NCI-H82 treated with DMSO at 0.1 percent for 48 hours (cell line): ENCODE data around the gene NEDD4L.

Experiments
- DNase-seq: peaks from one replicate; lab custom pipeline; 2025; ENCODE audit not compliant: unreplicated experiment; lab: John Stamatoyannopoulos, UW

NEDD4L gene

GRCh38 chr18:58088691-58089065 lies 44.7 kb downstream of the NEDD4L start:
- no peak for DNase-seq

- no peak for DNase-seq
These were observed 47.1 kb downstream of the NEDD4L start for GRCh38 chr18:58091099-58091611.

GRCh38 chr18:58093311-58093803 lies 49.3 kb downstream of the NEDD4L start:
- no peak for DNase-seq

DNA sequence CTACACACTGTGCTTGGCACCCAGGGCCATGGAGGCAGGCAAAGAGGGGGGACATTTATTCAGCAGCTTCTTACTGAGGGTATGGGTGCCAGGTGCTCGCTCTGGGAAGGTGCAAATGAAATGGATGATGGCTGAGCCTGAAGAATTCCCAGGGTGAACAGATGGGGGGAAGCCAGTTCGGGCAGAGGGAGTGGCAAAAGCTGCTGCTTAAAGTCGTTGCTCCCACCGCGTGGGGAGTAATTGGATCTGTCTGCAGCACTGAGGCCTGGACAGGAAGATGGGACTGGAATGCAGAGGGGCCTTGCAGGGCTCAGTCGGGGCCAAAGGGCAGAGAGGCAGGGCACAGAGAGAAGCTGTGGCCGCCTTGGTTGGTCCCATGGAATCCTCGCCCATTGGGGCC lies 51.2 kb downstream of the NEDD4L start:
- DNase-seq, result peak; percentile 85

DNA sequence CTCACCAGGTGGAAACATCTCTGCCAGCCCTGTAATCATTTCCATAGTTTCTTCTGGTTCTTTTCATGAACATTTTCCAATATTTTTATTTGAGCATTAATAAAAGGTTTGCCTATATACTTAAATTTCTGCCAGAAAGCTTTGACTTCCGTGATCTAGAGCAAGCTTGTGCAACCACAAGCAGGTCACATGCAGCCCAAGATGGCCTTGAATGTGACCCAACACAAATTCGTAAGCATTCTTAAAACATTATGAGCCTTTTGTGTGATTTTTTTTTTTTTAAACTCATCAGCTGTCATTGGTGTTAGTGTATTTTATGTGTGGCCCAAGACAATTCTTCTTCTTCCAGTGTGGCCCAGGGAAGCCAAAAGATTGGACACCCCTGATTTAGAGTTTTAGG lies 51.6 kb downstream of the NEDD4L start:
- DNase-seq, result no peak

- no peak for DNase-seq
These were observed 52.6 kb downstream of the NEDD4L start for GRCh38 chr18:58096658-58097057.

GRCh38 chr18:58097121-58097906 lies 53.3 kb downstream of the NEDD4L start:
- DNase-seq, result no peak

GRCh38 chr18:58097907-58098166 lies 53.8 kb downstream of the NEDD4L start:
- no peak for DNase-seq

DNA sequence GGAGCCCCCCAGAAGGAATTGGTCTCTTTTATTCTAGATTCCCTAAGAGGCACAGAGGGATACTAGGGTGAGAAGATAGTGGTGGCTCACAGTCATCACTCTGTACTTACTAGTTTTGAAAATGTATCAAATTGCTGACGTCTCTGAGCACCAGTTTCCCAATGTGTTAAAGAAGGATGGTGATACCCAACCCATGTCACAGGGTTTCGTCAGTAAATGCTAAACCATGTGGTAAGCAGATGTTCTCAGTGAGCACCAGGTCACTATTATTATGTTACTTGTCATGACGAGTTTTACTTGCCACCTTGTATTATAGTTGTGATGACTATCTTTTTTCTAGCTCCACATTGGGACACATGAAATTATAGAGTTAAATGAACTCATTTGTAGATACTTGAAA lies 54.7 kb downstream of the NEDD4L start:
- no peak for DNase-seq

GRCh38 chr18:58100154-58100553 lies 56.1 kb downstream of the NEDD4L start:
- DNase-seq, result no peak

- no peak for DNase-seq
These were observed 57.3 kb downstream of the NEDD4L start for GRCh38 chr18:58101291-58101794.

DNA sequence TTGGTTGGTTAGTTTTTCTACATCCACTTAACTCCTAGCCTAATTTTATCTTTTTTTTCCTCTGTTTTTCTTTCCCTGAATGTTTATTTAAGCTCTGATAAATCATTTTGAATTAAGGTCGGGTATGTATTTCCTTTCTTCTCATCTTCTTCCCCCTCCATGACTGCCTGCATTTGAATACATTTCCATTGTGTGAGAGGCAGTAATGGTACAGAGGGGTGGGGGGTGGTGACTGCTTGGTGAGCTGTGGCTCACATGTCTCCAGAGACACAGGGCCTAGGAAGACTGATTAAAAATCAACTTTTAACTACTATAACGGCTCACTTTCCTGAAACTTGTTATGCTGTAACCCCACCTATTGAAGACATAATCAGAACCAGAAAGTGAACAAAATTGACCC lies 58.0 kb downstream of the NEDD4L start:
- no peak for DNase-seq

GRCh38 chr18:58102875-58103274 lies 58.8 kb downstream of the NEDD4L start:
- DNase-seq, result no peak

- DNase-seq, result no peak
These were observed 59.4 kb downstream of the NEDD4L start for GRCh38 chr18:58103339-58103985.

GRCh38 chr18:58104096-58104495 lies 60.1 kb downstream of the NEDD4L start:
- DNase-seq, result no peak

- DNase-seq, result no peak
These were observed 61.3 kb downstream of the NEDD4L start for GRCh38 chr18:58105206-58105887.

GRCh38 chr18:58105888-58106260 lies 61.8 kb downstream of the NEDD4L start:
- peak; percentile 79 for DNase-seq

DNA sequence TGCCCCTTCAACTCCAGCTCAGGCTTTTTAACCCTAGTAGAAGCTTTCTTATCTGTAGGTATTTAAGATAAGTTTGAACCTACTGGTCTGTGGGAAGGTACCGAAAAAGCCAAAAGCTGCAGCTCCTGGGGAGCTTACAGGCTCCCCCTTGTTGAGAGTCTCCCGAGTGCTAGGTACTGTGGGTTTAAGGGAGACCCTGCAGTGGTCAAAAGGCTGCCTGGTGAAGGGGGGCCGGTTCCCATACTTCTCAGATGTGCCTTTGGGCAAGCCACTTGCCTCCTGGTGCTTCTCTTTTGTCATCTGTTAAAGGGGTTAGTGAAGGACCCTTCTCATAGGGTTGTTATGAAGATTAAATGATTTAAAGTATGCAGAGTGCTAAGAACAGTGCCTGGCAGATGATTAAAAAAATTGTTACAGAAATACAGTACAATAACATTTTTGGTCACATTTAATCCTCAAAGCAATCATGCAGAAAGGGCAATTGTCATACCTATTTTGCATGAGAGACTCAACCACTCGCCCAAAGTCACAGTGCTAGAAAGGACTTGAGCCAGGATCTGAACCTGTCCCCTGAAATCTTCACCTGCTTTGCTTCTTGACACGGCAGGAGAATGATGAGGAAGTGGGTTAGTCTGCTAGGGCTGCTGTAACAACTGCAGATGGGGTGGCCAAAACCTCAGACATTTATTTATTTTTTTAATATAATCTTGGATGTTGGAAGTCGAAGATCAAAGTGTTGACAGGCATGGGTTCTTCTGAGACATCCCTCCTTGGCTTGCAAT lies 62.5 kb downstream of the NEDD4L start:
- no peak for DNase-seq

DNA sequence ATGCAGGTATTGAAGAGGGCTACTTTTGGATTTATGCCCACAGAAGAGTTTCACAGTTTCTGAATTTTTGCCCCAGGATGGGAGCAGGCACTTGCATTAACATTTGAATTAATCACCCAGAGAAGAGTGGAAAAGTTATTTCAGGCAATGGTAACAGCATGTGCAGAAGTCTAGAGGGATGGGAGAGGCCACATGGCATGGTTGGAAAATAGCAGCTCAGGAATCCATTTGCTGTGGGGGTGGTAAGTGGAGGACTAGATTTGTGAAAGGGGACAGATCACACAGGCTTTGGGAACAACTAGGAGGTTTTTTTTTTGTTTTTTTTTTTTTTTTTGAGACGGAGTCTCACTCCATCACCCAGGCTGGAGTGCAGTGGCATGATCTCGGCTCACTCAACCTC lies 65.2 kb downstream of the NEDD4L start:
- DNase-seq, result no peak

- DNase-seq, result no peak
These were observed 66.4 kb downstream of the NEDD4L start for GRCh38 chr18:58110398-58110797.

GRCh38 chr18:58112174-58112573 lies 68.1 kb downstream of the NEDD4L start:
- DNase-seq, result no peak
